H1 (cell line): ENCODE data around the gene GLS. TPM values are rescaled to one million over a fixed set of nuclear protein-coding genes. Genes with fewer than 3 reads are reported as not detected.

ENCODE experiments used
- CHD2 ChIP-seq: IDR thresholded peaks from 2 replicates; pipeline ENCODE4 v1.6.1; 2012; ENCODE audit warnings: low read length, improper control_type of control experiment
- KDM4A ChIP-seq: IDR thresholded peaks from one replicate; pipeline ENCODE4 v1.7.1; 2012; ENCODE audit warnings: low read depth, mild to moderate bottlenecking, moderate library complexity, low read length, inconsistent platforms; ENCODE audit not compliant: severe bottlenecking
- KDM5A ChIP-seq: fragments of 200-600 bp; IDR thresholded peaks from 2 replicates; pipeline ENCODE4 v1.7.1; 2012; ENCODE audit warnings: mild to moderate bottlenecking, low read length, inconsistent platforms, mixed read lengths
- SP2 ChIP-seq: IDR thresholded peaks from 2 replicates; pipeline ENCODE4 v1.6.1; 2012; ENCODE audit warnings: mild to moderate bottlenecking, low read length, inconsistent platforms
- polyA plus RNA-seq, 7 experiments: library from polyadenylated mRNA; depleted of rRNA in 3 of 7; stranded (reverse) in 5 of 7; unstranded in 2 of 7; fragments of >200 nt in 5 of 7; fragments of 200-250 nt in 2 of 7; gene quantifications; 1 replicate in 5 of 7; 2 replicates in 1 of 7; 4 replicates in 1 of 7; pipeline versions ENCODE4 v1.2.1 to v1.2.3, GENCODE V29; 2011 to 2013; ENCODE audit warnings: missing spikeins in 2 of 7, mixed read lengths in 2 of 7
- total RNA-seq: library from RNA; stranded (reverse); fragmentation: NEBNext Ultra II Directional; extraction: Animal tissue kit (Norgen Biotek cat#: 25700); gene quantifications from 2 replicates; pipeline ENCODE4 v1.2.1, GENCODE V29; 2021

Gene GLS
- total and polyA plus RNA-seq, 2 of the 8 experiments (the other 6 are each of a cell fraction or from before 2014, with no cell fraction given), result 15.7 to 89.8 TPM

DNA sequence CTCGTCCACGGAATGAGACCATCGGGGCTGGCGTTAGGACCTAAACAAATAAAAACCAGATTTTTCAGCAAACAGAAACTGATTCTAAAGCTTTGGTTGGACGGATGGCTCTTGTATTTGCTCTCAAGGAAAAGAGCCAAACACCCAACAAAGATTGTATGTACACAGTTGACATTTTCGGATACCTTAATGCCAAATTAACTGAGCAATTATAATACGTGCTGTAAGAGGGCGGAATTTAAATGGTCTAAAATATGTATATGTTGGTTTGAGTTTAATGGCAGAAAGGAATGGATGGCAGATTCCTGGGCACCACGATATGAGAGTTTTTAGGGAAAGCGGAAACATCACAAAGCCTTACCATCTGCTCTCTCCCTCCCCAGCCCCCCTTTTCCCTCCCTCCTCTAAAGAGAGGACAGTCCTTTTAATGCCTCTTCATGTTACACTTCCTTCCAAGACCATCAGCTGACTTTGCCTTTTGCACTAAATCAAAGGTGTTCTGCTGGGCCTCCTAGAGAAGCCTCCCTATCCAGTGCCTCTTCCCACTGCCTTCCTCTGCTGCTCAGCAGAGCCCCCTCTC lies 100.1 kb downstream of the GLS start (continued):
- TF ChIP-seq KDM5A (no peak), SP2 (no peak), CHD2 (no peak), KDM4A (no peak)
